ENCODE data around the gene PIK3R5. TPM values are rescaled to one million over a fixed set of nuclear protein-coding genes. Genes with fewer than 3 reads are reported as not detected.

PIK3R5 gene
- total and polyA plus RNA-seq, 2 donors (not counting 3 experiments of a cell fraction or from before 2014, with no cell fraction given), result not detected

DNA sequence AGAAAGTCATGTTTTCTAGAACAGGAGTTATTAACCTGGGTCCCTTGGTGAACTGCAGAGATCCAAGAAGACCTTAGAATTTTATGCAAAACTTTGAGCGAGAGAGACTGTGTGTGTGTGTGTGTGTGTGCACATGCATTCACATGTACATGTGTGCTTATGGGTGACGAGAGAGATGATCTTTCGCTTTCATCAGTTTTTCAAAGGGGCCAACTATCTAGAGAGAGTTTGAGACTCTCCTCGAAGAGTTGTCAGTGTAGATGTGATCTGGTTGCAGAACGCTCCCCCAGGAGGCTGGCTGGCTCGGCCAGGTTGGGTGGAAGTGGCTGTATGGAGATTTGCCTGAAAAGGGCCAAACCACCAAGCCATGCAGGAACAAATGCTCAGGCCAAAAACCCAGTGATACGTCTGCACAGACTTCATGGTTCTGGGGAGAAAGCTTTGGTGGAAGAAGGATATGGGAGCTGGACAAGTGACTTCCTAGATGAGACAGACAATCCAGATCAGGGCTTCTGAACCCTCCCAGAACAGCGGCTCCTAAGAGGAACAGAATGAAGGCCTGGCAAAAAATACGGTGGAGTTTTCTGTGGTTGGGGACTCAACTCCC, 6.1 kb downstream of the PIK3R5 start:
- Histone ChIP-seq H3K9me1 (replicated peaks; ENCODE audit: control insufficient read depth, extremely low read depth, insufficient read depth, low read length) (no peaks in the 10 kb centered on the region), H3K27me3 (ENCODE audit: control insufficient read depth in 2 of 2, insufficient read depth in 2 of 2, low read length in 2 of 2) (peaks cover 0 to under 1% of the 10 kb centered on the region in 2 experiments), H4K20me1 (replicated peaks; ENCODE audit: control insufficient read depth, extremely low read depth, insufficient read depth, low read length) (no peaks in the 10 kb centered on the region), H3K4me2 (ENCODE audit: insufficient read depth, low read length) (no peak overlapping the region), H3K9ac (replicated peaks; ENCODE audit: extremely low read depth, insufficient read depth, low read length) (no peak overlapping the region), H3K4me1 (ENCODE audit: control insufficient read depth, extremely low read depth, insufficient read depth, low read length) (no peaks in the 10 kb centered on the region), H3K27ac (ENCODE audit: insufficient read depth, low read depth, low read length) (no peak overlapping the region), H2AFZ (ENCODE audit: low read depth, low read length) (no peak overlapping the region), H3K4me3 (replicated peaks in 1 of 3; ENCODE audit: insufficient read depth in 1 of 3, low read depth in 1 of 3, low read length in 3 of 3) (no peak overlapping the region), H3K9me3 (replicated peaks; ENCODE audit: control insufficient read depth, insufficient read depth, low read length) (no peaks in the 10 kb centered on the region), H3K79me2 (ENCODE audit: control insufficient read depth, insufficient read depth, low read length) (no peaks in the 10 kb centered on the region), H3K36me3 (ENCODE audit: control insufficient read depth in 2 of 2, extremely low read depth in 1 of 2, insufficient read depth in 2 of 2, low read length in 2 of 2) (no peaks in the 10 kb centered on the region)
- CTCF ChIA-PET, result no interaction called here
- POLR2A ChIA-PET, result no interaction called here
- FAIRE-seq (no peak), DNase-seq (ENCODE audit: low read depth, low spot score) (no peak)
- dilution Hi-C loops (cut with MboI; ENCODE audit: extremely low pct_ligation_motif_present, low sequenced_read_pairs) (no loop called here), intact Hi-C loops (cut with micrococcal nuclease) (no loop called here)
- TF ChIP-seq GATA2 (IDR thresholded peaks at IDR 0.05; ENCODE audit: insufficient read depth, insufficient read length, low read depth, low read length) (no peak), EZH2 (IDR thresholded peaks at IDR 0.05; ENCODE audit: borderline replicate concordance, low read depth, low read length, severe bottlenecking) (no peak), POLR2AphosphoS5 (IDR thresholded peaks at IDR 0.05; ENCODE audit: insufficient read depth, low read depth, low read length) (no peak), FOS (IDR thresholded peaks at IDR 0.05; ENCODE audit: borderline replicate concordance, insufficient read depth, low read length) (no peak), JUN (IDR thresholded peaks at IDR 0.05; ENCODE audit: borderline replicate concordance, insufficient read depth, insufficient read length, low read depth) (no peak), POLR2A (IDR thresholded peaks at IDR 0.05; ENCODE audit: low read depth, low read length) (no peak), MYC (IDR thresholded peaks at IDR 0.05; ENCODE audit: low read depth, low read length) (no peak)
- TF ChIP-seq, protein P1, sequence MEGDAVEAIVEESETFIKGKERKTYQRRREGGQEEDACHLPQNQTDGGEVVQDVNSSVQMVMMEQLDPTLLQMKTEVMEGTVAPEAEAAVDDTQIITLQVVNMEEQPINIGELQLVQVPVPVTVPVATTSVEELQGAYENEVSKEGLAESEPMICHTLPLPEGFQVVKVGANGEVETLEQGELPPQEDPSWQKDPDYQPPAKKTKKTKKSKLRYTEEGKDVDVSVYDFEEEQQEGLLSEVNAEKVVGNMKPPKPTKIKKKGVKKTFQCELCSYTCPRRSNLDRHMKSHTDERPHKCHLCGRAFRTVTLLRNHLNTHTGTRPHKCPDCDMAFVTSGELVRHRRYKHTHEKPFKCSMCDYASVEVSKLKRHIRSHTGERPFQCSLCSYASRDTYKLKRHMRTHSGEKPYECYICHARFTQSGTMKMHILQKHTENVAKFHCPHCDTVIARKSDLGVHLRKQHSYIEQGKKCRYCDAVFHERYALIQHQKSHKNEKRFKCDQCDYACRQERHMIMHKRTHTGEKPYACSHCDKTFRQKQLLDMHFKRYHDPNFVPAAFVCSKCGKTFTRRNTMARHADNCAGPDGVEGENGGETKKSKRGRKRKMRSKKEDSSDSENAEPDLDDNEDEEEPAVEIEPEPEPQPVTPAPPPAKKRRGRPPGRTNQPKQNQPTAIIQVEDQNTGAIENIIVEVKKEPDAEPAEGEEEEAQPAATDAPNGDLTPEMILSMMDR (IDR thresholded peaks at IDR 0.05; ENCODE audit: extremely low read depth in 1 of 2, insufficient read depth in 1 of 2, low read depth in 1 of 2, low read length in 2 of 2), result no peak
- TF ChIP-seq, protein P2, sequence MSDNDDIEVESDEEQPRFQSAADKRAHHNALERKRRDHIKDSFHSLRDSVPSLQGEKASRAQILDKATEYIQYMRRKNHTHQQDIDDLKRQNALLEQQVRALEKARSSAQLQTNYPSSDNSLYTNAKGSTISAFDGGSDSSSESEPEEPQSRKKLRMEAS (IDR thresholded peaks at IDR 0.05; ENCODE audit: insufficient read depth, insufficient read length), result no peak
- BruUV-seq (replicated peaks), result no TSS peak

Data from endothelial cell of umbilical vein (primary cell).